ENCODE results near the gene PXDC1.
"Not testable (repeated sequence)": the region's sequence is repeated elsewhere in the genome, so short reads cannot be mapped to it uniquely, and the experiment has no call there.

PXDC1 gene

DNA sequence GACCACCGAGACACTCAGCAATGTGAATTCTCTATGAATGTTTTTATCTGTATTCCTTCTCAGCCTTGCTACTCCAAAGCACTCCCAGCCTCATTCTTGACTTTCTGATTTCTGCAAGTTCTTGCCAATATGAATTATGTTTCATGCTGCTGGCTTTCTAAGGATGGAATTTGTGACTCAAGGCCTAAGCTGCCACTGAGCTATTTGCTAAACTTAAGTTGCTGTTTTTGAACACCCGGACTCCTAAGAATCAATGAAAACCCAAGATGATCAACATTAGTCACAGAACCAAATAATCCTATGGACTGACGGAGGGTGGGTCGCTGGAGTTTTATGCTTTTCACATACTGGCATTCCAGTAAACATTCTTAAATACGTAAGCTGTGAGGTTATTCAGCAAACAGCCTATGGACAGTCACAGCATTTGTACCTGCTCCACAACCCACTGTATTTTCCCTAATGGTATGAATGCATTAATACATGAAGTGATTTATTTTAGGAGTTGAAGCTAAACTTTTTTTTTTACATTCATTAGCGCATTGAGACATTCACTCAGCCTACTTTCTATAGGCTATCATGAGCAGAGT, 8.2 kb upstream of the PXDC1 start:
- H3K36me3 Mint-ChIP-seq (ENCODE audit: low read depth): no peaks in the 10 kb centered on the region
- no peak overlapping the region for H3K4me3 Mint-ChIP-seq
- H3K4me1 Mint-ChIP-seq: peaks cover 17% of the 10 kb centered on the region
- TF ChIP-seq, protein P1, sequence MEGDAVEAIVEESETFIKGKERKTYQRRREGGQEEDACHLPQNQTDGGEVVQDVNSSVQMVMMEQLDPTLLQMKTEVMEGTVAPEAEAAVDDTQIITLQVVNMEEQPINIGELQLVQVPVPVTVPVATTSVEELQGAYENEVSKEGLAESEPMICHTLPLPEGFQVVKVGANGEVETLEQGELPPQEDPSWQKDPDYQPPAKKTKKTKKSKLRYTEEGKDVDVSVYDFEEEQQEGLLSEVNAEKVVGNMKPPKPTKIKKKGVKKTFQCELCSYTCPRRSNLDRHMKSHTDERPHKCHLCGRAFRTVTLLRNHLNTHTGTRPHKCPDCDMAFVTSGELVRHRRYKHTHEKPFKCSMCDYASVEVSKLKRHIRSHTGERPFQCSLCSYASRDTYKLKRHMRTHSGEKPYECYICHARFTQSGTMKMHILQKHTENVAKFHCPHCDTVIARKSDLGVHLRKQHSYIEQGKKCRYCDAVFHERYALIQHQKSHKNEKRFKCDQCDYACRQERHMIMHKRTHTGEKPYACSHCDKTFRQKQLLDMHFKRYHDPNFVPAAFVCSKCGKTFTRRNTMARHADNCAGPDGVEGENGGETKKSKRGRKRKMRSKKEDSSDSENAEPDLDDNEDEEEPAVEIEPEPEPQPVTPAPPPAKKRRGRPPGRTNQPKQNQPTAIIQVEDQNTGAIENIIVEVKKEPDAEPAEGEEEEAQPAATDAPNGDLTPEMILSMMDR (IDR thresholded peaks at IDR 0.05): no peak
- no peak overlapping the region for H3K27ac Mint-ChIP-seq
- H3K27me3 Mint-ChIP-seq (ENCODE audit: low read depth, poor library complexity): peaks cover 15% of the 10 kb centered on the region
- DNase-seq: no peak
- no peaks in the 10 kb centered on the region for H3K9me3 Mint-ChIP-seq

DNA sequence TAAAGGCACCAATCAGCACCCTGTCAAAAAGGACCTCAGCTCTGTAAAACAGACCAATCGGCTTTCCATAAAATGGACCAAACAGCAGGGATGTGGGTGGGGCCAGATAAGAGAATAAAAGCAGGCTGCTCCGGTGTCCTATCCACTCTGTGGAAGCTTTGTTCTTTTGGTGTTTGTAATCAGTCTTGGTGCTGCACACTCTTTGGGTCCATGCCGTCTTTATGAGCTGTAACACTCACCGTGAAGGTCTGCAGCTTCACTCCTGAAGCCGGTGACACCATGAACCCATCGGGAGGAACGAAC, 7.3 kb upstream of the PXDC1 start:
- Mint-ChIP-seq H3K4me1 (peaks cover 17% of the 10 kb centered on the region), H3K36me3 (ENCODE audit: low read depth) (no peaks in the 10 kb centered on the region), H3K27ac (no peak overlapping the region), H3K9me3 (no peaks in the 10 kb centered on the region), H3K27me3 (ENCODE audit: low read depth, poor library complexity) (peaks cover 22% of the 10 kb centered on the region), H3K4me3 (no peak overlapping the region)
- DNase-seq: no peak
- TF ChIP-seq, protein P1 (IDR thresholded peaks at IDR 0.05): no peak

- DNase-seq; H3K36me3 Mint-ChIP-seq (ENCODE audit: low read depth); H3K9me3 Mint-ChIP-seq; H3K27ac Mint-ChIP-seq; H3K4me3 Mint-ChIP-seq: not testable (repeated sequence)
- peaks cover 19% of the 10 kb centered on the region for H3K4me1 Mint-ChIP-seq
- H3K27me3 Mint-ChIP-seq (ENCODE audit: low read depth, poor library complexity): peaks cover 28% of the 10 kb centered on the region
Measured at GRCh38 chr6:3757998-3758841, 6.7 kb upstream of the PXDC1 start.

DNA sequence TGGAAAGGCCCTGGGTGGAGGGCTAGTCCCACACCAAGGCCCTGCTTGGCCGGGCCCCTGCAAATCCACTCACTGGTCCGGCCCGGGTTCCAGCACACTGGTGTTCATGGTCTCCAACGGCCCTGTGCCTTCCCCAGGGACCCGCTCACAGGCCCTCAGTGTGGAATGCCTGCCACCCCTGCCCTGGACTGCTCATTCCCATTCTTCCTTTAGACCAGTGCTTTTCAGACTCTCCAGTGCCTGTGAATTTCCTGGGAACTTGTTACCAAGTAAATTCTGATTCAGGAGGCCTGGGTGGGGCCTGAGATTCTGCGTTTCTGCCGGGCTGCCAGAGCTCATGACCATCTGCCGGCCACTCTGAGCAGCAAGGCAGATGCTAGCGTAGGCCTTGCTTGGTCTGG, 5.7 kb upstream of the PXDC1 start:
- H3K9me3 Mint-ChIP-seq: no peaks in the 10 kb centered on the region
- no peaks in the 10 kb centered on the region for H3K36me3 Mint-ChIP-seq (ENCODE audit: low read depth)
- peaks cover 27% of the 10 kb centered on the region for H3K4me1 Mint-ChIP-seq
- TF ChIP-seq, protein P1 (IDR thresholded peaks at IDR 0.05): no peak
- H3K27me3 Mint-ChIP-seq (ENCODE audit: low read depth, poor library complexity): peaks cover 37% of the 10 kb centered on the region
- no peak for DNase-seq
- H3K27ac Mint-ChIP-seq: no peak overlapping the region
- no peak overlapping the region for H3K4me3 Mint-ChIP-seq

GRCh38 chr6:3756546-3756945, 5.0 kb upstream of the PXDC1 start:
- Mint-ChIP-seq H3K4me1 (peaks cover 27% of the 10 kb centered on the region), H3K36me3 (ENCODE audit: low read depth) (no peaks in the 10 kb centered on the region), H3K4me3 (no peak overlapping the region), H3K9me3 (no peaks in the 10 kb centered on the region), H3K27ac (no peak overlapping the region), H3K27me3 (ENCODE audit: low read depth, poor library complexity) (peaks cover 38% of the 10 kb centered on the region)
- TF ChIP-seq, protein P1 (IDR thresholded peaks at IDR 0.05): no peak
- DNase-seq: no peak

GRCh38 chr6:3755637-3756545, 4.4 kb upstream of the PXDC1 start:
- Mint-ChIP-seq H3K4me3 (no peak overlapping the region), H3K4me1 (peaks cover 27% of the 10 kb centered on the region), H3K36me3 (ENCODE audit: low read depth) (no peaks in the 10 kb centered on the region), H3K9me3 (no peaks in the 10 kb centered on the region), H3K27ac (no peak overlapping the region), H3K27me3 (ENCODE audit: low read depth, poor library complexity) (peaks cover 38% of the 10 kb centered on the region)
- TF ChIP-seq, protein P1 (IDR thresholded peaks at IDR 0.05): no peak
- DNase-seq: no peak

Data from nephron progenitor cell (in vitro differentiated cells).